HG02610 (cell line): Measurements from ENCODE around the gene CD44.

Source experiments
- ATAC-seq: cut with Tn5 transposase; IDR thresholded peaks from one replicate; pipeline ENCODE4 v1.9.1; 2021; ENCODE audit warnings: mild to moderate bottlenecking, moderate library complexity; ENCODE audit not compliant: unreplicated experiment

CD44 gene

GRCh38 chr11:35173011-35173511, 34.1 kb downstream of the CD44 start:
- peak; percentile 58 for ATAC-seq

- no peak for ATAC-seq
Measured at GRCh38 chr11:35173616-35174566, 34.9 kb downstream of the CD44 start.

GRCh38 chr11:35174666-35175065, 35.7 kb downstream of the CD44 start:
- no peak for ATAC-seq

- no peak for ATAC-seq
Measured at GRCh38 chr11:35177370-35177769, 38.4 kb downstream of the CD44 start.

- ATAC-seq: no peak
Measured at GRCh38 chr11:35178067-35178805, 39.3 kb downstream of the CD44 start.

GRCh38 chr11:35178873-35179272, 39.9 kb downstream of the CD44 start:
- ATAC-seq: no peak

GRCh38 chr11:35179466-35180135, 40.6 kb downstream of the CD44 start:
- no peak for ATAC-seq

- ATAC-seq: no peak
Measured at GRCh38 chr11:35180317-35181233, 41.6 kb downstream of the CD44 start.

GRCh38 chr11:35182317-35182939, 43.5 kb downstream of the CD44 start:
- peak; percentile 60 for ATAC-seq

GRCh38 chr11:35183326-35183925, 44.5 kb downstream of the CD44 start:
- no peak for ATAC-seq

- ATAC-seq: no peak
Measured at GRCh38 chr11:35185696-35186095, 46.7 kb downstream of the CD44 start.

- no peak for ATAC-seq
Measured at GRCh38 chr11:35187996-35188395, 49.0 kb downstream of the CD44 start.

GRCh38 chr11:35190804-35191348, 51.9 kb downstream of the CD44 start:
- no peak for ATAC-seq

- no peak for ATAC-seq
Measured at GRCh38 chr11:35192347-35192746, 53.4 kb downstream of the CD44 start.

- no peak for ATAC-seq
Measured at GRCh38 chr11:35193767-35194166, 54.8 kb downstream of the CD44 start.

GRCh38 chr11:35197292-35197691, 58.3 kb downstream of the CD44 start:
- ATAC-seq: no peak

- no peak for ATAC-seq
Measured at GRCh38 chr11:35200811-35201341, 61.9 kb downstream of the CD44 start.

- no peak for ATAC-seq
Measured at GRCh38 chr11:35204614-35205013, 65.6 kb downstream of the CD44 start.

GRCh38 chr11:35206616-35207015, 67.6 kb downstream of the CD44 start:
- no peak for ATAC-seq
